ENCODE results near the gene CFAP157. TPM values are rescaled to one million over a fixed set of nuclear protein-coding genes. Genes with fewer than 3 reads are reported as not detected.

Gene CFAP157
- total RNA-seq, 1 donor, result not detected

DNA sequence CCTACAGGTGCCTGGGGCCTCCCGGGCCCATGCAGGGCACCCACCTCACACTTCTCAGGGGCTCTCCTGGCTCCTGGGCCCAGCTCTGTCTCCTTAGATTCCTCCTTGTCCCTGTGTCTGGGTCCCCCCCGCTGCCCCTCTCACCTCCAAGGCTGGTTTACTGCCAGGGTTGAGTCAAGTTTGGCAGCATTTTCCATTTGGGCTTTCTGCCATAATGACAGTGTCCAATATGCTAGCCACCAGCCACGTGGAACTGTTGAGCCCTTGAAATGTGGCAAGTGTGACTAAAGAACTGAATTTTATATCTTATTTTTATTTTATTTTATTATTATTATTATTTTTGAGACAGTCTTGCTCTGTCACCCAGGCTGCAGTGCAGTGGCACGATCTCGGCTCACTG, 11.0 kb downstream of the CFAP157 start:
- Histone ChIP-seq H3K9me3 (ENCODE audit: low read depth, low read length) (no peaks in the 10 kb centered on the region), H3K27me3 (ENCODE audit: insufficient read depth, low read length) (no peaks in the 10 kb centered on the region), H3K4me3 (ENCODE audit: low read length) (no peak overlapping the region), H3K4me1 (ENCODE audit: insufficient read depth, low read length) (peaks cover 34% of the 10 kb centered on the region)

- no peaks in the 10 kb centered on the region for H3K9me3 ChIP-seq (ENCODE audit: low read depth, low read length)
- peaks cover 27% of the 10 kb centered on the region for H3K4me1 ChIP-seq (ENCODE audit: insufficient read depth, low read length)
- no peaks in the 10 kb centered on the region for H3K27me3 ChIP-seq (ENCODE audit: insufficient read depth, low read length)
- H3K4me3 ChIP-seq (ENCODE audit: low read length), result no peak overlapping the region
Observed at GRCh38 chr9:127720031-127720864, 13.5 kb downstream of the CFAP157 start.

DNA sequence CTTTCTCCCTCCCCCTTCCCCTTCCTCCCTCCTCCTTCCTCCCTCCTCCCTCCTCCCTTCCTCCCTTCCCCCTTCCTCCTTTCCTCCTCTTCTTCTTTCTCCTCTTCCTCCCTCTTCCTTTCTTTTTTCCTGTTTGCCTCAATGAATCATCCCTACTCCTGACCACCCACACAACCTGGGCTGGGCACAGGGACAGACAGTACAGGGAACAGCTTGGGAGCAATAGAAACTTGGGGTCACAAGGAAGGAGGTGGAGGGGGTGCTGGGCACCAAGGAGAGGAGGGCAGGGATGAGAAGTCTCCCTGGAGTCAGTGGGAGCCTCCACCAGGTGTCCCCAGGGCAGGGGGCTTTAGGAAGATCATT, 14.1 kb downstream of the CFAP157 start:
- H3K4me3 ChIP-seq (ENCODE audit: low read length), result no peak overlapping the region
- no peaks in the 10 kb centered on the region for H3K27me3 ChIP-seq (ENCODE audit: insufficient read depth, low read length)
- H3K9me3 ChIP-seq (ENCODE audit: low read depth, low read length), result no peaks in the 10 kb centered on the region
- peaks cover 26% of the 10 kb centered on the region for H3K4me1 ChIP-seq (ENCODE audit: insufficient read depth, low read length)

GRCh38 chr9:127721391-127721821, 14.6 kb downstream of the CFAP157 start:
- no peaks in the 10 kb centered on the region for H3K27me3 ChIP-seq (ENCODE audit: insufficient read depth, low read length)
- no peaks in the 10 kb centered on the region for H3K9me3 ChIP-seq (ENCODE audit: low read depth, low read length)
- no peak overlapping the region for H3K4me3 ChIP-seq (ENCODE audit: low read length)
- H3K4me1 ChIP-seq (ENCODE audit: insufficient read depth, low read length), result peaks cover 21% of the 10 kb centered on the region

DNA sequence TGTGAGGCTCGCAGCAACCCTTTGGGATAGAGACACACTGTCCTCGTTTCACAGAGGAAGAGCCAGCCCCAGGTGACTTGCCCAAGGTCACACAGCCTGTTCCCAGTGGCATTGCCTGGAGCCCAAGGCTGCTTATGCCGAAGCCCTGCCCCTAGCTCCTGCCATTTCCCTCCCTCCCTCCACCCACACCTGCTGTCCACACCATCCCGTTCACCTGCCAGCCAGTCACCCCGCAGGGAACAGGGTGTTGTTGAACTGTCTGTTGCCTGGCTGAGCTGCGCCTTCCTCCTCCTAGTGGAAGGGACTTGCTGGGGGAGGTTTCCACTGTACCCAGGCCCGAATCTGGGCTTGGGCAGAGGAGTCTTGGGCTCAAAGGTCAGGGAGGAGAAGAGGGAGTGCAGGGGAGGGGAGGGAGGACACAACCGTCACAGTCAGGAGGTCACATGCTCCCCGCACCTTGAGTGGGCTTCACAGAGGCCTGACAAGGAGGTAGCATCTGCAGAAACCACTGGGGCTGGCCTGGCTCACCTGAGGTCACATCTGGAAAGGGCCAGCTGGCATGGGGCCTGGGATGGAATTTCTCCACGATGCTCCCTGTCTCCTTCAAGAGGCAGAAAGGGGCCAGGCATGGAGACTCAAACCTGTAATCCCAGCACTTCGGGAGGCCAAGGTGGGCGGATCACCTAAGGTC, 15.4 kb downstream of the CFAP157 start:
- H3K4me3 ChIP-seq (ENCODE audit: low read length), result no peak overlapping the region
- no peaks in the 10 kb centered on the region for H3K27me3 ChIP-seq (ENCODE audit: insufficient read depth, low read length)
- peaks cover 20% of the 10 kb centered on the region for H3K4me1 ChIP-seq (ENCODE audit: insufficient read depth, low read length)
- H3K9me3 ChIP-seq (ENCODE audit: low read depth, low read length), result no peaks in the 10 kb centered on the region

GRCh38 chr9:127723013-127723412, 16.2 kb downstream of the CFAP157 start:
- Histone ChIP-seq H3K4me3 (ENCODE audit: low read length) (no peak overlapping the region), H3K9me3 (ENCODE audit: low read depth, low read length) (no peaks in the 10 kb centered on the region), H3K27me3 (ENCODE audit: insufficient read depth, low read length) (no peaks in the 10 kb centered on the region), H3K4me1 (ENCODE audit: insufficient read depth, low read length) (peaks cover 20% of the 10 kb centered on the region)

- Histone ChIP-seq H3K27me3 (ENCODE audit: insufficient read depth, low read length) (no peaks in the 10 kb centered on the region), H3K9me3 (ENCODE audit: low read depth, low read length) (no peaks in the 10 kb centered on the region), H3K4me1 (ENCODE audit: insufficient read depth, low read length) (peaks cover 20% of the 10 kb centered on the region), H3K4me3 (ENCODE audit: low read length) (no peak overlapping the region)
Observed at GRCh38 chr9:127723444-127723843, 16.7 kb downstream of the CFAP157 start.

DNA sequence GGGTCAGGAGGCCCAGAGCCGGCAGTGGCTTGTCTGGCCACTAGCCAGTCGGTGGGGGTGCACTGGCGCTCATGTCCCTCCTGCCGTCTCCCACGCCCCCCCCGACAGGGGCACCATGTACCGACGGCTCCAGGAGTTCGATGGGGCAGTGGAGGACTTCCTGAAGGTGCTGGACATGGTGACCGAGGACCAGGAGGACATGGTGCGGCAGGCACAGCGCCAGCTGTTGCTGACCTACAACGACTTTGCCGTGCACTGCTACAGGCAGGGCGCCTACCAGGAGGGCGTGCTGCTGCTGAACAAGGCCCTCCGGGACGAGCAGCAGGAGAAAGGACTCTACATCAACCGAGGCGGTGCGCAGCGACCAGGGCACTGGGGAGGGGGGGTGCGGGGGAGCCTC, 17.2 kb downstream of the CFAP157 start:
- peaks cover 16% of the 10 kb centered on the region for H3K4me1 ChIP-seq (ENCODE audit: insufficient read depth, low read length)
- no peak overlapping the region for H3K4me3 ChIP-seq (ENCODE audit: low read length)
- no peaks in the 10 kb centered on the region for H3K9me3 ChIP-seq (ENCODE audit: low read depth, low read length)
- H3K27me3 ChIP-seq (ENCODE audit: insufficient read depth, low read length), result no peaks in the 10 kb centered on the region

DNA sequence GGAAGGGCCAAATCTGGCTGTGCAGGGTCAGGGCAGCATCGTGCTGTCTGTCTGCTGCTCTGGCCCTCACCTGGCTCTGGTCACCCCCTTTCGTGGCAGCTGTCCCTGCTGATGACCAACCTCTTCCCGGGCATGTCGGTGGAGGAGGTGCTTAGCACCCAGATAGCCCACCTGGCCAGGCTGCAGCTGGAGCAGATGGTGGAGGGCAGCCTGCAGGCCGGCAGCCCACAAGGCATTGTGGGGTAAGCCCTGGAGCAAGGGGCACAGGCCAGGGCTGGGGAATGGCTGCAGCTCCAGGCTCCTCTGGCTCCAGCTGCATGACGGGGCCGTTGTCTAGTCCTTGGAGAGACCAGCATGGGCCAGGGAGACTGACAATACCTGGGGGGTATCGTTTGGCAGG, 20.1 kb downstream of the CFAP157 start:
- Histone ChIP-seq H3K4me3 (ENCODE audit: low read length) (no peak overlapping the region), H3K9me3 (ENCODE audit: low read depth, low read length) (no peaks in the 10 kb centered on the region), H3K27me3 (ENCODE audit: insufficient read depth, low read length) (no peaks in the 10 kb centered on the region), H3K4me1 (ENCODE audit: insufficient read depth, low read length) (no peaks in the 10 kb centered on the region)

- peaks cover 6% of the 10 kb centered on the region for H3K4me1 ChIP-seq (ENCODE audit: insufficient read depth, low read length)
- H3K9me3 ChIP-seq (ENCODE audit: low read depth, low read length), result no peaks in the 10 kb centered on the region
- H3K27me3 ChIP-seq (ENCODE audit: insufficient read depth, low read length), result no peaks in the 10 kb centered on the region
- no peak overlapping the region for H3K4me3 ChIP-seq (ENCODE audit: low read length)
Observed at GRCh38 chr9:127728808-127729207, 22.0 kb downstream of the CFAP157 start.

GRCh38 chr9:127729522-127730256, 22.9 kb downstream of the CFAP157 start:
- Histone ChIP-seq H3K4me1 (ENCODE audit: insufficient read depth, low read length) (peaks cover 14% of the 10 kb centered on the region), H3K4me3 (ENCODE audit: low read length) (no peak overlapping the region), H3K27me3 (ENCODE audit: insufficient read depth, low read length) (no peaks in the 10 kb centered on the region), H3K9me3 (ENCODE audit: low read depth, low read length) (no peaks in the 10 kb centered on the region)

GRCh38 chr9:127730262-127730661, 23.5 kb downstream of the CFAP157 start:
- Histone ChIP-seq H3K9me3 (ENCODE audit: low read depth, low read length) (no peaks in the 10 kb centered on the region), H3K4me1 (ENCODE audit: insufficient read depth, low read length) (peaks cover 16% of the 10 kb centered on the region), H3K4me3 (ENCODE audit: low read length) (no peak overlapping the region), H3K27me3 (ENCODE audit: insufficient read depth, low read length) (no peaks in the 10 kb centered on the region)

DNA sequence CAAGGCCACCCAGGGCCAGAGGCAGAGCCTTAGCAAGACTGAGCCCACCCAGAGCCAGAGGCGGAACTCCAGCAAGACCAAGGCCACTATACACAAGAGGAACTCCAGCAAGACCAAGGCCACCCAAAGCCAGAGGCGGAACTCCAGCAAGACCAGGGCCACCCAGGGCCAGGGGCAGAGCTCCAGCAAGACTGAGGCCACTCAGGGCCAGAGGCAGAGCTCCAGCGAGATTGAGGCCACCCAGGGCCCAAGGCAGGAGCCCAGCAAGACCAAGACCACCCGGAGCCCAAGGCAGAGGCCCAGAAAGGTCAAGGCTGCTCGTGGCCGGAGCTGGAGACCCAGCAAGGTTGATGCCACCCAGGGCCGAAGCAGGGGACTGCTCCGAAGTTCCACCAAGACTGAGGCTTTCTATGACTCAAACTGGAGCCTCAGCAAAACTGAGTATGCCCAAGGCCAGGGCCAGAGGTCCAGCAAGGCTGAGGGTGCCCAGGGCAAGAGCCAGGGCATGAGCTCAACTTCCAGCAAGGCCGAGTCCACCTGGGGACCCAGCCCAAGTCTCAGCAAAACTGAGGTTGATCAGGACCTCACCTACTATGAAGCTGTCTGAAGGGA, 24.1 kb downstream of the CFAP157 start:
- Histone ChIP-seq H3K9me3 (ENCODE audit: low read depth, low read length) (no peaks in the 10 kb centered on the region), H3K4me3 (ENCODE audit: low read length) (no peak overlapping the region), H3K27me3 (ENCODE audit: insufficient read depth, low read length) (no peaks in the 10 kb centered on the region), H3K4me1 (ENCODE audit: insufficient read depth, low read length) (peaks cover 22% of the 10 kb centered on the region)

DNA sequence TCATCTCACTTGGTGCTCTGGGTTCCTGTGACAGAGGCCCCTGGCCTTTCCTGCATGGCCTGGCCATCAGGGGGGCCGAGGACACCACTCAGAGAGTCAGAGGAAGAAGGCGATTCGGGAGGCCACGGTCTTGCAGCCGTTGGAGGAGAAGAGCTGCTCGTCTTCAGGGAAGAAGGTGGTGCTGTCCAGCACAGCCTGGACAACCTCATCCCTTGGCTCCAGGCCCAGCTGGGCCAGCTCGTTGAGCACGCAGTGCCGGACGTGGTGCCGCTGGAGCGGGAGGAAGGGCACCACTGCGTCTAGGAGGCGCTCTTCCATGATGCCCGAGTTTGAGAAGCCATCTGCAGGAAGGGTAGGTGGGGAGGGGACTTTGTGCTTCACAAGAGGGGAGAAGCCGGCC, 25.1 kb downstream of the CFAP157 start:
- Histone ChIP-seq H3K27me3 (ENCODE audit: insufficient read depth, low read length) (no peaks in the 10 kb centered on the region), H3K4me3 (ENCODE audit: low read length) (no peak overlapping the region), H3K4me1 (ENCODE audit: insufficient read depth, low read length) (peaks cover 22% of the 10 kb centered on the region), H3K9me3 (ENCODE audit: low read depth, low read length) (no peaks in the 10 kb centered on the region)

DNA sequence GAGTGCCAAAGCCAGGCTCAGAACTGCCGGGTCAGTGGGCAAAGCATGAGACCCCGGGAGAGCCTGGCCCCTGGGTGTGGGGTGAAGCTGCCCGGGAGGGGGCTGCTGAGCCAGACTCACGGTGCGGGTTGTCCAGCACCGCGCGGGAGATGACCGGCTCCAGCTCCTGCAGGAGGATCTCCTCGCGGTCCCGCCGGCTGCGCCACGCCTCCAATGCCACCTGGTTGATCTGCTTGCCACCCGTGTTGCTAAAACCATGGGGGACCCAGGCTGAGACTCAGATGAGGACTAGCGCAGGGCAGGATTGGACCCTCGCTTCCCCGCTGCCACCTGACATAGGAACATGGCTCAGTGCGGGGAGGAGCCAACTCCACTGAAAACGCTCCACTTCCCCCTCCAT, 25.7 kb downstream of the CFAP157 start:
- Histone ChIP-seq H3K27me3 (ENCODE audit: insufficient read depth, low read length) (no peaks in the 10 kb centered on the region), H3K4me1 (ENCODE audit: insufficient read depth, low read length) (peaks cover 22% of the 10 kb centered on the region), H3K4me3 (ENCODE audit: low read length) (no peak overlapping the region), H3K9me3 (ENCODE audit: low read depth, low read length) (no peaks in the 10 kb centered on the region)
